Lung microvascular endothelial cell (primary cell): Measurements from ENCODE around the gene KLF7. TPM values are rescaled to one million over a fixed set of nuclear protein-coding genes. Genes with fewer than 3 reads are reported as not detected.

Experiments used
- DNase-seq, 2 donors: peaks; one replicate each; pipeline versions ENCODE4 v3.0.0 to v3.0.0-alpha.2; 2010; ENCODE audit warnings: low read depth in 2 of 2
- total RNA-seq: library from RNA; depleted of rRNA; stranded (reverse); fragments of >200 nt; gene quantifications from 2 replicates; pipeline ENCODE4 v1.2.1, GENCODE V29; 2014

KLF7 gene
- total RNA-seq, 1 donor from 2014 or later: 8.7 TPM

DNA sequence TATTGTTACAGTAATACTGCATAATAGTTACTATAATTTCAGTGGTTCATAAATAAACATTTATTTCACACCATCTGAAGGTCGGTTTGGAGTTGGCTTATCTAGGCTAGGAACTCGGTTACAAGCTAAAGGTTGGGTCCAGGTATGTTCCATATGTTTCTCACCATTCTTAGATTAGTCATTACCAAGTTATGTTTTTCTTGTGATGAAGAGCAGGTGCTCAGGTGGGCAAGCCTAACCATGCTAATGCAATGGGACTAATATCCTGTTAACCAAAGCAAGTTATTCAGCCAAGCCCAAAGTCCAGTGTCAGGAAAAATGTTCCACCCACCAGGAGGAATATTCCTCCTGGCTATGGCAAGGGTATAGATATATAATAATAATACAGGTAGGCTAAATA is 133.3 kb downstream of the KLF7 start:
- no peak for DNase-seq

Other genes with a start within 250 kb of the KLF7 start
- not detected in 2 replicates for gene CPO, start 226.4 kb downstream of the KLF7 start, total RNA-seq